T1000 (cell line): Measurements from ENCODE around the gene ADAMTS2.
"Not testable (repeated sequence)": the region's sequence is repeated elsewhere in the genome, so short reads cannot be mapped to it uniquely, and the experiment has no call there.

ENCODE experiments used
- DNase-seq: peaks from one replicate; lab custom pipeline; 2025; ENCODE audit warnings: mixed read lengths; lab: John Stamatoyannopoulos, UW

ADAMTS2 gene

GRCh38 chr5:179111267-179112207 lies 233.7 kb downstream of the ADAMTS2 start:
- DNase-seq, result no peak

- no peak for DNase-seq
Measured at GRCh38 chr5:179110528-179110927, 234.7 kb downstream of the ADAMTS2 start.

GRCh38 chr5:179101282-179101681 lies 244.0 kb downstream of the ADAMTS2 start:
- not testable (repeated sequence) for DNase-seq

- DNase-seq, result no peak
Measured at GRCh38 chr5:179089502-179089901, 255.8 kb downstream of the ADAMTS2 start.

- DNase-seq, result no peak
Measured at GRCh38 chr5:179080724-179081123, 264.5 kb downstream of the ADAMTS2 start.

- DNase-seq, result no peak
Measured at GRCh38 chr5:179079165-179079987, 265.9 kb downstream of the ADAMTS2 start.

- DNase-seq, result no peak
Measured at GRCh38 chr5:179065703-179066102, 279.6 kb downstream of the ADAMTS2 start.

- DNase-seq, result no peak
Measured at GRCh38 chr5:179061025-179061424, 284.2 kb downstream of the ADAMTS2 start.
